Adrenal gland (tissue), 5 donors: ENCODE results near the gene PRPF31.

ENCODE experiments used
- POLR2A ChIP-seq, 2 donors: fragments of 450-650 bp; IDR thresholded peaks; one replicate each; pipeline ENCODE4 v1.6.1; 2017; ENCODE audit warnings: antibody characterized with exemption in 2 of 2, mild to moderate bottlenecking in 2 of 2, moderate library complexity in 1 of 2
- TF ChIP-seq, protein P1 (sequence below), 6 experiments: fragments of 450-650 bp in 4 of 6; fragments of 200-600 bp in 2 of 6; sonication (generic) in 1 of 6; IDR thresholded peaks; 1 replicate in 5 of 6; 2 replicates in 1 of 6; pipeline versions ENCODE4 v1.5.1 to v1.8.0; 2016 to 2021; ENCODE audit warnings: antibody characterized with exemption in 6 of 6, mild to moderate bottlenecking in 2 of 6, moderate library complexity in 1 of 6
- donor health status: DM: no; HTN: no; CAD: no.

DNA sequence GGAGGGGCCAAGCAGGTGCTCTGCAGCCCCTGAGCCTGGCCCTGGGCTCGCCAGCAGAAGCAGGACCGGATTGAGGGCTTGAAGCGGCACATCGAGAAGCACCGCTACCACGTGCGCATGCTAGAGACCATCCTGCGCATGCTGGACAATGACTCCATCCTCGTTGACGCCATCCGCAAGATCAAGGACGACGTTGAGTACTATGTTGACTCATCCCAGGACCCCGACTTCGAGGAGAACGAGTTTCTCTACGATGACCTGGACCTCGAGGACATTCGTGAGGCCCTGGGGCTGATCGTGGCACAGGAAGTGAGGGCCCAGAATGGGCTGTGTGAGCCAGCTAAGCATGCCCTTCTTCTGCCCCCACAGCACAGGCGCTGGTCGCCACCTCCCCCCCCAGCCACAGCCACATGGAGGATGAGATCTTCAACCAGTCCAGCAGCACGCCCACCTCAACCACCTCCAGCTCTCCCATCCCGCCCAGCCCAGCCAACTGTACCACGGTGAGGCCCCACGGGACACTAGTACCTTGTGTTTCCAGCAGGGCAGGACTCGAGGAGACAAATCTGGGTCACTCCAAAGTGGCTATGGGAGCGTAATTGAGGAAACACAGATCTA is 30.1 kb downstream of the PRPF31 start:
- TF ChIP-seq, protein P1, sequence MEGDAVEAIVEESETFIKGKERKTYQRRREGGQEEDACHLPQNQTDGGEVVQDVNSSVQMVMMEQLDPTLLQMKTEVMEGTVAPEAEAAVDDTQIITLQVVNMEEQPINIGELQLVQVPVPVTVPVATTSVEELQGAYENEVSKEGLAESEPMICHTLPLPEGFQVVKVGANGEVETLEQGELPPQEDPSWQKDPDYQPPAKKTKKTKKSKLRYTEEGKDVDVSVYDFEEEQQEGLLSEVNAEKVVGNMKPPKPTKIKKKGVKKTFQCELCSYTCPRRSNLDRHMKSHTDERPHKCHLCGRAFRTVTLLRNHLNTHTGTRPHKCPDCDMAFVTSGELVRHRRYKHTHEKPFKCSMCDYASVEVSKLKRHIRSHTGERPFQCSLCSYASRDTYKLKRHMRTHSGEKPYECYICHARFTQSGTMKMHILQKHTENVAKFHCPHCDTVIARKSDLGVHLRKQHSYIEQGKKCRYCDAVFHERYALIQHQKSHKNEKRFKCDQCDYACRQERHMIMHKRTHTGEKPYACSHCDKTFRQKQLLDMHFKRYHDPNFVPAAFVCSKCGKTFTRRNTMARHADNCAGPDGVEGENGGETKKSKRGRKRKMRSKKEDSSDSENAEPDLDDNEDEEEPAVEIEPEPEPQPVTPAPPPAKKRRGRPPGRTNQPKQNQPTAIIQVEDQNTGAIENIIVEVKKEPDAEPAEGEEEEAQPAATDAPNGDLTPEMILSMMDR (IDR thresholded peaks at IDR 0.05): no peak
- TF ChIP-seq POLR2A (IDR thresholded peaks at IDR 0.05): no peak
